OCI-LY1 (cell line): ENCODE results near the gene MLXIP.

ENCODE experiments used
- EZH2 ChIP-seq: fragments of 200-600 bp; sonication (generic), shearing (Covaris generic); IDR thresholded peaks from 2 replicates; pipeline ENCODE4 v1.8.0; 2017; ENCODE audit warnings: borderline replicate concordance, mixed run types, mild to moderate bottlenecking, antibody characterized with exemption, low read length, moderate library complexity, mixed read lengths
- TF ChIP-seq, protein P1 (sequence below): fragments of 200-600 bp; sonication (generic), shearing (Covaris generic); IDR thresholded peaks from 2 replicates; pipeline ENCODE4 v1.5.1; 2017; ENCODE audit warnings: mild to moderate bottlenecking, antibody characterized with exemption, low read length, moderate library complexity, mixed read lengths

DNA sequence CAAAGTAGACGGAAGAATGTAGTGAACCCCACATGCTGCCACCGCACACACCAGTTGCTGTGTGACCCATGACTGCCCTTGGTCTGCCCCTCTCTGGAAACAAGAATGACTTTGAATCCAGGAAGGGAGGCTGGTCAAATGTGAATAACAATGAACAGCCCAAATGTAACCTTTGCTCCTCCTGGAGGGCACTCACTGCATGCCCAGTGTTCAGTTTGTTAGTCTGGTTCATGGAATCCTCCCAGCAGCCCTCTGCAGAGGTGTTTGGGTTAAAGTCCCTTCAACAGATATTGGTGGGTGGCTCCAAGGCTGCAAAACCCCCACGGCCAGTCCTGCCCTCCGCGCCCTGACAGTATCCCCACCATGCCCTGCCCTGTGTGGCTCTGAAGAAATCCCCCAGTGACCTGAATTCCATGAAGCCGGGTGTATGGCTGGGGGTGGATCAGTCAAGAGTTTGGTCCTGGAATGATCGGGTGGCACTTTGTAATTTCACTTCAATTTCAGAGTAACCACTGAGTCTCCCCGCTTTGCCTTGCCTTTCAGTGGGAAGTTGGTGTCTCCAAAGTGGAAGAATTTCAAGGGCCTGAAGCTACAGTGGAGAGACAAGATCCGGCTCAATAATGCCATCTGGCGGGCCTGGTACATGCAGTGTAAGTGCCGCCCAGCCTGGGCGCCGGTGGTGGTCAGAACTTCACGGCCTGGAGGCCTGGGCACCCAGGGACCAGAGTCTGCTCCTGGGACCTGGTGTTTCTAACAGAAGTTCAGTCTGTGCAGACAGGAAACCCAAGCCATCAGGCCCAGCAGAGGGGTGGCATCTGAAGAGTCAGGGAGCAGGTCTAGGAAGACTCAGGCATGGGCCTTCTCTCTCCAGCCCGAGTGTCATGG is 48.4 kb downstream of the MLXIP start:
- TF ChIP-seq, protein P1, sequence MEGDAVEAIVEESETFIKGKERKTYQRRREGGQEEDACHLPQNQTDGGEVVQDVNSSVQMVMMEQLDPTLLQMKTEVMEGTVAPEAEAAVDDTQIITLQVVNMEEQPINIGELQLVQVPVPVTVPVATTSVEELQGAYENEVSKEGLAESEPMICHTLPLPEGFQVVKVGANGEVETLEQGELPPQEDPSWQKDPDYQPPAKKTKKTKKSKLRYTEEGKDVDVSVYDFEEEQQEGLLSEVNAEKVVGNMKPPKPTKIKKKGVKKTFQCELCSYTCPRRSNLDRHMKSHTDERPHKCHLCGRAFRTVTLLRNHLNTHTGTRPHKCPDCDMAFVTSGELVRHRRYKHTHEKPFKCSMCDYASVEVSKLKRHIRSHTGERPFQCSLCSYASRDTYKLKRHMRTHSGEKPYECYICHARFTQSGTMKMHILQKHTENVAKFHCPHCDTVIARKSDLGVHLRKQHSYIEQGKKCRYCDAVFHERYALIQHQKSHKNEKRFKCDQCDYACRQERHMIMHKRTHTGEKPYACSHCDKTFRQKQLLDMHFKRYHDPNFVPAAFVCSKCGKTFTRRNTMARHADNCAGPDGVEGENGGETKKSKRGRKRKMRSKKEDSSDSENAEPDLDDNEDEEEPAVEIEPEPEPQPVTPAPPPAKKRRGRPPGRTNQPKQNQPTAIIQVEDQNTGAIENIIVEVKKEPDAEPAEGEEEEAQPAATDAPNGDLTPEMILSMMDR = peak; percentile 51; the same call in 1 of the 2 replicates
- no peak for TF ChIP-seq EZH2
